Inflammatory macrophage treated with lipopolysaccharide for 4 hours (primary cell): Measurements from ENCODE around the gene RDX.

Experiments used
- DNase-seq: peaks from one replicate; pipeline ENCODE4 v3.0.0-alpha.2; 2020

RDX gene

DNA sequence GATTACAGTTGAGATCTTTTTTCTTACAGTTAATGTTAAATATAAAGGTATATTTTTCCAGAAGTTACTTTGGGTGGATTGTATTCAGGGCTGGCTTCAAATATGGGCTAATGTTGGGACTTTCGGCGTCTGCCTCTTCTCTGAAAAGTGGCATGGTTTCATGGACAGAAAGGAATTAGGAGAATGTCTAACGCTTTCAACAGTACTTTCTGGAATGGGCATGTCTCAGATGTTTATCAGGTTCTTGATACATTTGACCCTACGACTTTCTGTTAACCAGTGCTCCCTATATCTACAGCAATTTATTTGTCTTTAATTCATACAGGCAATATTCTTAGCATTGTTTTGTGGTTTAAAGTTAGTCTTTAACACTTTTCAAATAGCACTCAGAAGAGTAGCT is 169.5 kb downstream of the RDX start:
- DNase-seq, result no peak

DNA sequence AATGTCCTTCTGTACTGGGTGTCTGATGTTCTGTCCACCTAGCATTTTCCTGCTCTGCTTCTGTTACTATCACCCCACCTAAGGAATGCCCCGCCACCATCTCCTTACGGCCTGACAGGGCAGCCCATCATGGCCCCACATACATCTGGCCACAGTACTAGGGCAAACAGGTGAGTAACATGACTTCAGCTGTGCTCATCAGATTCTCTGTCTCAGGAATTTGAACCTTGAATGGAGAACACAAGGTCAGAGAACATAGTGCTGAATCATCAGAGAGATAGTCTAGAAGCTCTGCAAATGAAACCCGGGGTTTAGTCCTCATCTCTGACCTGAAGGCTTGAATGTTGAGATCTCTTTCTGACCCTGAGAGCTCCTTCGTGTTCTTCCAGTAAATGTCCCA is 170.8 kb downstream of the RDX start:
- DNase-seq, result no peak
